H1 (cell line): ENCODE results near the gene CNPY3. TPM values are rescaled to one million over a fixed set of nuclear protein-coding genes. Genes with fewer than 3 reads are reported as not detected.

Experiments used
- CTCF ChIA-PET: fragments of 300-600 bp; sonication (Branson Sonifier 250); formaldehyde crosslinking; loops from one replicate; lab custom pipeline; 2021; ENCODE audit not compliant: partially characterized antibody; lab: Charles Lee
- POLR2A ChIA-PET: fragments of 300-600 bp; sonication (Branson Sonifier 250); formaldehyde crosslinking; loops from one replicate; lab custom pipeline; 2021; ENCODE audit warnings: inconsistent platforms; ENCODE audit not compliant: partially characterized antibody; lab: Charles Lee
- DNase-seq, 2 experiments: peaks; one replicate each; pipeline versions ENCODE4 v3.0.0 to v3.0.0-alpha.2; 2010 to 2022; ENCODE audit warnings: low spot score in 2 of 2, low read depth in 1 of 2, mixed read lengths in 1 of 2
- FAIRE-seq: peaks from 2 replicates; lab custom pipeline; 2011; peaks lifted over from hg19 to GRCh38; lab: Jason Lieb, UNC
- H2AFZ ChIP-seq: 2 replicates; pipeline ENCODE4 v1.8.1; 2012; ENCODE audit warnings: low read length, inconsistent platforms
- H2AK5ac ChIP-seq: 2 replicates; pipeline ENCODE4 v1.6.1; 2013; ENCODE audit warnings: low read depth, low read length
- H2BK120ac ChIP-seq: replicated peaks from 2 replicates; pipeline ENCODE3; 2013; ENCODE audit warnings: low read depth, low read length, inconsistent platforms
- H2BK12ac ChIP-seq: 2 replicates; pipeline ENCODE4 v1.6.1; 2013; ENCODE audit warnings: low read depth, low read length
- H2BK15ac ChIP-seq: 2 replicates; pipeline ENCODE4 v1.6.1; 2013; ENCODE audit warnings: low read length
- H2BK20ac ChIP-seq: 2 replicates; pipeline ENCODE4 v1.6.1; 2013; ENCODE audit warnings: low read length
- H2BK5ac ChIP-seq: 2 replicates; pipeline ENCODE4 v1.6.1; 2013; ENCODE audit warnings: low read depth, low read length
- H3K14ac ChIP-seq: 2 replicates; pipeline ENCODE4 v1.6.1; 2013; ENCODE audit warnings: inconsistent platforms; ENCODE audit not compliant: insufficient read length
- H3K18ac ChIP-seq: 2 replicates; pipeline ENCODE4 v1.6.1; 2013; ENCODE audit warnings: low read length; ENCODE audit errors: extremely low read depth
- H3K23ac ChIP-seq: 2 replicates; pipeline ENCODE4 v1.6.1; 2013; ENCODE audit warnings: inconsistent platforms; ENCODE audit not compliant: insufficient read length
- H3K23me2 ChIP-seq: 2 replicates; pipeline ENCODE4 v1.6.1; 2013; ENCODE audit warnings: low read depth, low read length
- H3K27ac ChIP-seq: 2 replicates; pipeline ENCODE4 v1.6.1; 2011; ENCODE audit warnings: low read depth, low read length, inconsistent platforms
- H3K27me3 ChIP-seq, 4 experiments: replicated peaks in 1 of 4; 1 replicate in 1 of 4; 2 replicates in 3 of 4; pipeline versions ENCODE4 v1.6.1 to v1.8.1; 2011 to 2013; ENCODE audit warnings: low read length in 3 of 4, mild to moderate bottlenecking in 3 of 4, inconsistent platforms in 2 of 4, mixed read lengths in 2 of 4, moderate library complexity in 1 of 4; ENCODE audit not compliant: control insufficient read depth in 3 of 4, insufficient read depth in 3 of 4; ENCODE audit errors: extremely low read depth in 1 of 4
- H3K36me3 ChIP-seq, 4 experiments: 2 replicates each; pipeline versions ENCODE4 v1.6.1 to v1.8.1; 2011 to 2013; ENCODE audit warnings: mild to moderate bottlenecking in 4 of 4, low read length in 3 of 4, moderate library complexity in 2 of 4, control low read depth in 1 of 4, inconsistent platforms in 1 of 4; ENCODE audit not compliant: insufficient read depth in 4 of 4, control insufficient read depth in 2 of 4
- H3K4ac ChIP-seq: replicated peaks from 2 replicates; pipeline ENCODE3; 2013; ENCODE audit warnings: low read length, low read depth, mixed read lengths, inconsistent platforms; ENCODE audit not compliant: insufficient read length
- H3K4me1 ChIP-seq, 4 experiments: replicated peaks in 1 of 4; 1 replicate in 1 of 4; 2 replicates in 3 of 4; pipeline versions ENCODE4 v1.6.1 to v1.8.1; 2011 to 2013; ENCODE audit warnings: low read length in 3 of 4, inconsistent platforms in 2 of 4, mixed read lengths in 1 of 4; ENCODE audit not compliant: insufficient read depth in 4 of 4, control insufficient read depth in 3 of 4
- H3K4me2 ChIP-seq, 2 experiments: 2 replicates each; pipeline versions ENCODE4 v1.6.1 to v1.8.1; 2011 to 2013; ENCODE audit warnings: low read depth in 2 of 2, low read length in 2 of 2, control low read depth in 1 of 2, inconsistent platforms in 1 of 2, mild to moderate bottlenecking in 1 of 2; ENCODE audit not compliant: insufficient read depth in 1 of 2
- H3K4me3 ChIP-seq, 4 experiments: fragments of 200-600, 300-600 bp in 1 of 4; sonication (generic), shearing (Covaris generic), sonication (Bioruptor Twin) in 1 of 4; 2 replicates each; pipeline versions ENCODE4 v1.5.1 to v1.8.1; 2011 to 2016; ENCODE audit warnings: low read length in 4 of 4, low read depth in 3 of 4, control low read depth in 2 of 4, inconsistent platforms in 2 of 4, mild to moderate bottlenecking in 2 of 4, mixed read lengths in 1 of 4, moderate library complexity in 1 of 4; ENCODE audit not compliant: insufficient read depth in 2 of 4; ENCODE audit errors: extremely low read depth in 1 of 4
- H3K56ac ChIP-seq: replicated peaks from 2 replicates; pipeline ENCODE3; 2013; ENCODE audit warnings: low read depth, mild to moderate bottlenecking, mixed read lengths, low read length, inconsistent platforms; ENCODE audit not compliant: insufficient read length
- H3K79me1 ChIP-seq: 2 replicates; pipeline ENCODE4 v1.6.1; 2013; ENCODE audit warnings: low read depth, low read length, control low read depth
- H3K79me2 ChIP-seq, 2 experiments: 2 replicates each; pipeline versions ENCODE4 v1.6.1 to v1.8.1; 2012 to 2013; ENCODE audit warnings: low read length in 2 of 2, mild to moderate bottlenecking in 2 of 2, inconsistent platforms in 1 of 2; ENCODE audit not compliant: insufficient read depth in 2 of 2, control insufficient read depth in 1 of 2
- H3K9ac ChIP-seq, 4 experiments: replicated peaks in 1 of 4; 1 replicate in 1 of 4; 2 replicates in 3 of 4; pipeline versions ENCODE4 v1.6.1 to v1.8.1; 2011 to 2013; ENCODE audit warnings: low read depth in 3 of 4, low read length in 3 of 4, control low read depth in 2 of 4, mild to moderate bottlenecking in 2 of 4, moderate library complexity in 2 of 4, inconsistent platforms in 1 of 4; ENCODE audit errors: extremely low read depth in 1 of 4
- H3K9me3 ChIP-seq, 2 experiments: 2 replicates each; pipeline versions ENCODE4 v1.6.1 to v1.8.1; 2012 to 2013; ENCODE audit warnings: mild to moderate bottlenecking in 2 of 2, moderate library complexity in 2 of 2, control low read depth in 1 of 2, inconsistent platforms in 1 of 2, low read depth in 1 of 2, low read length in 1 of 2, mixed read lengths in 1 of 2; ENCODE audit not compliant: insufficient read depth in 2 of 2
- H4K20me1 ChIP-seq, 2 experiments: replicated peaks in 1 of 2; 2 replicates each; pipeline versions ENCODE3 to v1.8.1; 2011 to 2013; ENCODE audit warnings: inconsistent platforms in 2 of 2, low read length in 2 of 2, mild to moderate bottlenecking in 1 of 2; ENCODE audit not compliant: insufficient read depth in 2 of 2, control insufficient read depth in 1 of 2
- H4K5ac ChIP-seq: 2 replicates; pipeline ENCODE4 v1.6.1; 2013; ENCODE audit warnings: low read length, low read depth, mixed read lengths, inconsistent platforms; ENCODE audit not compliant: insufficient read length
- H4K8ac ChIP-seq: 2 replicates; pipeline ENCODE4 v1.8.0; 2013; ENCODE audit warnings: mild to moderate bottlenecking, moderate library complexity, low read length, inconsistent platforms; ENCODE audit not compliant: insufficient read depth; ENCODE audit errors: extremely low read depth
- H4K91ac ChIP-seq: replicated peaks from 2 replicates; pipeline ENCODE3; 2013; ENCODE audit warnings: low read length, mixed read lengths, inconsistent platforms; ENCODE audit not compliant: insufficient read length
- CREB1 ChIP-seq: IDR thresholded peaks from 2 replicates; pipeline ENCODE4 v1.6.1; 2012; ENCODE audit warnings: inconsistent platforms
- E2F6 ChIP-seq: IDR thresholded peaks from 2 replicates; pipeline ENCODE4 v1.6.1; 2012; ENCODE audit warnings: inconsistent platforms
- FOSL1 ChIP-seq: IDR thresholded peaks from 2 replicates; pipeline ENCODE4 v1.6.1; 2011; ENCODE audit warnings: mild to moderate bottlenecking, low read depth, low read length, moderate library complexity; ENCODE audit not compliant: insufficient read depth
- KDM1A ChIP-seq: fragments of 200-600, 300-600 bp; sonication (generic); IDR thresholded peaks from 2 replicates; pipeline ENCODE4 v1.7.1; 2016; ENCODE audit warnings: mild to moderate bottlenecking, low read length, borderline replicate concordance
- KDM4A ChIP-seq: IDR thresholded peaks from one replicate; pipeline ENCODE4 v1.7.1; 2012; ENCODE audit warnings: low read depth, mild to moderate bottlenecking, moderate library complexity, low read length, inconsistent platforms; ENCODE audit not compliant: severe bottlenecking
- KDM5A ChIP-seq: fragments of 200-600 bp; IDR thresholded peaks from 2 replicates; pipeline ENCODE4 v1.7.1; 2012; ENCODE audit warnings: mild to moderate bottlenecking, low read length, inconsistent platforms, mixed read lengths
- RNF2 ChIP-seq: fragments of 200-900, 300-1000 bp; sonication (generic); IDR thresholded peaks from 2 replicates; pipeline ENCODE4 v1.7.1; 2016; ENCODE audit warnings: borderline replicate concordance, low read depth, mild to moderate bottlenecking, antibody characterized with exemption, low read length; ENCODE audit not compliant: poor library complexity, severe bottlenecking; ENCODE audit errors: missing control alignments
- SAP30 ChIP-seq: fragments of 300-600 bp; sonication (generic); IDR thresholded peaks from 2 replicates; pipeline ENCODE4 v1.7.1; 2012; ENCODE audit warnings: low read length, moderate library complexity, mild to moderate bottlenecking, inconsistent platforms; ENCODE audit not compliant: insufficient read depth, insufficient replicate concordance
- SIX5 ChIP-seq: IDR thresholded peaks from 2 replicates; pipeline ENCODE4 v1.6.1; 2011; ENCODE audit warnings: mild to moderate bottlenecking, low read depth, low read length
- SP2 ChIP-seq: IDR thresholded peaks from 2 replicates; pipeline ENCODE4 v1.6.1; 2012; ENCODE audit warnings: mild to moderate bottlenecking, low read length, inconsistent platforms
- polyA plus RNA-seq, 7 experiments: library from polyadenylated mRNA; depleted of rRNA in 3 of 7; stranded (reverse) in 5 of 7; unstranded in 2 of 7; fragments of >200 nt in 5 of 7; fragments of 200-250 nt in 2 of 7; gene quantifications; 1 replicate in 5 of 7; 2 replicates in 1 of 7; 4 replicates in 1 of 7; pipeline versions ENCODE4 v1.2.1 to v1.2.3, GENCODE V29; 2011 to 2013; ENCODE audit warnings: missing spikeins in 2 of 7, mixed read lengths in 2 of 7
- total RNA-seq: library from RNA; stranded (reverse); fragmentation: NEBNext Ultra II Directional; extraction: Animal tissue kit (Norgen Biotek cat#: 25700); gene quantifications from 2 replicates; pipeline ENCODE4 v1.2.1, GENCODE V29; 2021
- TF ChIP-seq, protein P1 (sequence below), 3 experiments: IDR thresholded peaks; 1 replicate in 2 of 3; 2 replicates in 1 of 3; pipeline versions ENCODE4 v1.5.1 to v1.6.1; 2011; ENCODE audit warnings: low read length in 3 of 3, mild to moderate bottlenecking in 3 of 3, inconsistent platforms in 2 of 3, low read depth in 1 of 3, moderate library complexity in 1 of 3; ENCODE audit not compliant: insufficient read depth in 1 of 3; ENCODE audit errors: control extremely low read depth in 1 of 3

CNPY3 gene
- total and polyA plus RNA-seq, 2 of the 8 experiments (the other 6 are each of a cell fraction or from before 2014, with no cell fraction given), result 49.6 to 64.5 TPM

DNA sequence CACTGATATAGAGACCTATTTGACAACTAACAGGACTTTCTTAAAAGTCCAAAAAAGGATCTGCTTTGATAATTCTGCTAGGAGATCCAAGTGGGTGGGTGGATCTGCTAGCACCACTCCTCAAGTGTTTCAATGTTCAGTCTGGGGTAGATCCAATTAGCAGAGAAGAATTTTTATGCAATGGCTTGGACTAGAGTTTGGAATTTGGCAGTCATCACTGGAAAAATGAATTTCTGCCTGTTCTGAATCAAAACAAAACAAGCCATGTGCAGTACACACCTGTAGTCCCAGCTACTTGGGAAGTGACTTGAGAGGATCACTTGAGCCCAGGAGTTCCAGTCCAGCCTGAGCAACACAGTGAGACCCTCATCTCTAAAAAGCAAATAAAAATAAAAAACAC is 18.7 kb downstream of the CNPY3 start:
- no peak overlapping the region for H4K5ac ChIP-seq
- no peak overlapping the region for H2AK5ac ChIP-seq
- H3K4me2 ChIP-seq, result no peak overlapping the region
- H3K4ac ChIP-seq, result no peak overlapping the region
- no peak overlapping the region for H2BK15ac ChIP-seq
- peaks cover 0 to 4% (median 0%) of the 10 kb centered on the region in 4 experiments; a peak in 1 of 8 replicates for H3K36me3 ChIP-seq
- H3K56ac ChIP-seq, result no peak overlapping the region
- H3K79me1 ChIP-seq, result no peaks in the 10 kb centered on the region
- H3K23me2 ChIP-seq, result no peaks in the 10 kb centered on the region
- no peak overlapping the region for H2BK12ac ChIP-seq
- H3K4me3 ChIP-seq, result no peak overlapping the region
- H3K23ac ChIP-seq, result no peak overlapping the region
- H4K8ac ChIP-seq, result no peak overlapping the region
- DNase-seq, result no peak
- H2BK20ac ChIP-seq, result no peak overlapping the region
- FAIRE-seq, result no peak
- H3K9ac ChIP-seq, result no peak overlapping the region
- no peak overlapping the region for H2BK5ac ChIP-seq
- no peak overlapping the region for H2BK120ac ChIP-seq
- TF ChIP-seq E2F6, result no peak
- no peak for TF ChIP-seq KDM1A
- TF ChIP-seq CREB1, result no peak
- TF ChIP-seq RNF2, result no peak
- no peak for TF ChIP-seq SIX5
- TF ChIP-seq, protein P1, sequence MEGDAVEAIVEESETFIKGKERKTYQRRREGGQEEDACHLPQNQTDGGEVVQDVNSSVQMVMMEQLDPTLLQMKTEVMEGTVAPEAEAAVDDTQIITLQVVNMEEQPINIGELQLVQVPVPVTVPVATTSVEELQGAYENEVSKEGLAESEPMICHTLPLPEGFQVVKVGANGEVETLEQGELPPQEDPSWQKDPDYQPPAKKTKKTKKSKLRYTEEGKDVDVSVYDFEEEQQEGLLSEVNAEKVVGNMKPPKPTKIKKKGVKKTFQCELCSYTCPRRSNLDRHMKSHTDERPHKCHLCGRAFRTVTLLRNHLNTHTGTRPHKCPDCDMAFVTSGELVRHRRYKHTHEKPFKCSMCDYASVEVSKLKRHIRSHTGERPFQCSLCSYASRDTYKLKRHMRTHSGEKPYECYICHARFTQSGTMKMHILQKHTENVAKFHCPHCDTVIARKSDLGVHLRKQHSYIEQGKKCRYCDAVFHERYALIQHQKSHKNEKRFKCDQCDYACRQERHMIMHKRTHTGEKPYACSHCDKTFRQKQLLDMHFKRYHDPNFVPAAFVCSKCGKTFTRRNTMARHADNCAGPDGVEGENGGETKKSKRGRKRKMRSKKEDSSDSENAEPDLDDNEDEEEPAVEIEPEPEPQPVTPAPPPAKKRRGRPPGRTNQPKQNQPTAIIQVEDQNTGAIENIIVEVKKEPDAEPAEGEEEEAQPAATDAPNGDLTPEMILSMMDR (IDR thresholded peaks at IDR 0.05; ENCODE audit: control extremely low read depth in 1 of 3, insufficient read depth in 1 of 3, low read depth in 1 of 3, low read length in 3 of 3), result no peak
- TF ChIP-seq SP2, result no peak
- no peak for TF ChIP-seq KDM5A
- no peak for TF ChIP-seq FOSL1
- no peak for TF ChIP-seq SAP30
- TF ChIP-seq KDM4A, result no peak
- H4K20me1 ChIP-seq, result no peaks in the 10 kb centered on the region
- no peaks in the 10 kb centered on the region for H3K4me1 ChIP-seq
- no peak overlapping the region for H4K91ac ChIP-seq
- ChIA-PET POLR2A (interaction anchor here (0.6 to 2.6 kb wide), 3 partner anchors 12 to 38 kb away, joined by 3 to 7 read pairs (median 4); partner anchors contain the start of gene GNMT), CTCF (interaction anchor here (0.7 kb wide), 1 partner anchor 71 kb away, joined by 5 read pairs; no protein-coding TSS in a partner anchor)
- no peak overlapping the region for H3K14ac ChIP-seq
- H2AFZ ChIP-seq, result no peak overlapping the region
- H3K79me2 ChIP-seq, result no peaks in the 10 kb centered on the region
- no peaks in the 10 kb centered on the region for H3K27me3 ChIP-seq
- H3K9me3 ChIP-seq, result no peaks in the 10 kb centered on the region
- H3K27ac ChIP-seq, result no peak overlapping the region
- no peak overlapping the region for H3K18ac ChIP-seq
